IPS-18c (cell line): ENCODE results near the gene MC1R.
"Not testable (repeated sequence)": the region's sequence is repeated elsewhere in the genome, so short reads cannot be mapped to it uniquely, and the experiment has no call there.

Source experiments
- H3K4me3 ChIP-seq: 2 replicates; pipeline ENCODE4 v1.7.0; 2013; ENCODE audit warnings: low read depth, mild to moderate bottlenecking, low read length, moderate library complexity; ENCODE audit not compliant: insufficient read depth
- H3K9me3 ChIP-seq: one replicate; pipeline ENCODE4 v1.6.1; 2013; ENCODE audit warnings: mild to moderate bottlenecking, low read length, moderate library complexity; ENCODE audit not compliant: control insufficient read depth, insufficient read depth

The MC1R gene

GRCh38 chr16:89922884-89923639, 4.4 kb downstream of the MC1R start, which contains the start of gene TUBB3:
TSS of gene TUBB3 (plus strand) at chr16:89923342. CDS start at chr16:89923402, 60 bp downstream.
- peak within 1 kb of the TSS; percentile 61 for H3K4me3 ChIP-seq
- no peaks in the 10 kb centered on the region for H3K9me3 ChIP-seq

- no peaks in the 10 kb centered on the region for H3K9me3 ChIP-seq
- peak overlapping the region; percentile 61 for H3K4me3 ChIP-seq
Measured at GRCh38 chr16:89923640-89924296, 5.1 kb downstream of the MC1R start.

DNA sequence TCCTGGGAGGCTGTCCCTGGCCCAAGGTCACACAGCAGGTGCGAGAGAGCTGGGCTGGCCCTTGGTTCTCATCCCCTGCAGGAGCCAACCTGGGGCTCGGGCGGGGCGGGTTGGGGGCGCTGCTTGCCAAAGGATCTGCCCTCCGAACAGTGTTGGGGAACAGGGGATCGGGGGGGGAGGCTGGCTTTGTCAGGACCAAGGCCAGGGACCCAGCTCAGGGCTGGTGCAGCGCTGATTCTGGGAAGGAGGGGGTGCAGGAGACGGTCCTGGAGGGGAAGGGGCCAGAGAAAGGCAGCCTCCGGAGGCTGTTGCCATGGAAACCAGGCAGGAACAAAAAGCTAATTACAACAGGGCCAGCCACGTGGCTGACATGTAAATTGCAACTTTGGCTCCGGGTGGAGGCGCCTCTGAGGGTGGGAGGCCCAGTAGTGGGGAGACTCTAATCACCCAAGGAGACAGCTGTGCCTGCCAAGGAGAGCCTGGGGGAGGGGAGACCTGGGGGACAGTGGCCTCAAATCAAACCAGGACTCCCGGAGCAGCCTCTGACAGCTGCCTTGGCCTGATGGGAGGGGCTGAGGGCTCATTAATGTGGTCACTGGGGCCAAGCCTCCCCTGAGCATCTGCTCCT, 5.7 kb downstream of the MC1R start:
- H3K9me3 ChIP-seq = no peaks in the 10 kb centered on the region
- H3K4me3 ChIP-seq = peak overlapping the region; percentile 61

DNA sequence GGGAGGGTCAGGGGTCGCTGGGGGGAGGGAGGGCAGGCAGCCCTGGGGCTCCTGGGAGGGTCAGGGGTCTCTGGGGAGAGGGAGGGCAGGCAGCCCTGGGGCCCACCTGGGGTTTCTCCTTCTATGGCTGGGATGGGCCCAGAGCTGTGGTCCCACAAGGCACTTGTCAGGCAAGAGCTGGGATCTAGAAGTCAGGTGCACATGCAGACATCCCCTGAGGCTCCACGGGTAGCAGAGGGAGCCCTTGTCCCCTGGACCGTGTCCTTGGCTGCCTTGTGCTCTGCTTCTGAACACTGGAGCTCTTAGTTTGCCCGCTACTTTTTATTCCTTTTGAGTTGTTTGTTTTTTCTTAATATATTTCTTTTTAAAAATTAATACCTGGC, 6.3 kb downstream of the MC1R start:
- peak overlapping the region; percentile 61 for H3K4me3 ChIP-seq
- no peaks in the 10 kb centered on the region for H3K9me3 ChIP-seq

- H3K4me3 ChIP-seq = peak overlapping the region; percentile 61
- no peaks in the 10 kb centered on the region for H3K9me3 ChIP-seq
Measured at GRCh38 chr16:89925596-89926079, 7.0 kb downstream of the MC1R start.

DNA sequence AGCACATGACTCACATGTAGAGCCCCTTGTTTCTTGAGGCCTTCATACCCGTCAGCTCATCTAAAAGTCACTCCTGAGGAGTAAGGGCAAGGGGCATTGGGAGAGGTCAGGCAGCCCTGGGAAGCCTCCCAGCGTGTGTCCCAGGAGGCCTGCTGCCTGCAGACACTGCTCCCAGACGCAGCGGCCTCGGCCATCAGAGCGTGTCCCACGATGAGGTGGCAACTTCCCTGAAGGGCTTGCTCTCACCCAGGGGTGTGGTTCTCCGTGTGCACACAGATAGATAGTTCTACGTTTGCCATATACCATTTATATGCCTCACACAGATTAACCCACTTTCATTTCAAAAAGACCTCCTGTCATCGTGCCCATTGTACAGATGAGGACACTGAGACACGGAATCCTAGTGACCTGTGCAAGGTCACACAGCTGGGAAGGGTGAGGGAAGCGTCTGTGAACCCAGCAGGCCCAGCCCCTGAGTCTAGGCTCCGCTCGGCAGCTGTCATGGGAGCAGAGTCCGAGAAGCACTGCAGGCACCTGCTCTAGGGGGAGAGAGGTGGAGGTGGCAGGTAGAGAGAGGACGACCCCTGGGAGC, 12.7 kb downstream of the MC1R start:
- no peaks in the 10 kb centered on the region for H3K9me3 ChIP-seq
- no peak overlapping the region for H3K4me3 ChIP-seq

DNA sequence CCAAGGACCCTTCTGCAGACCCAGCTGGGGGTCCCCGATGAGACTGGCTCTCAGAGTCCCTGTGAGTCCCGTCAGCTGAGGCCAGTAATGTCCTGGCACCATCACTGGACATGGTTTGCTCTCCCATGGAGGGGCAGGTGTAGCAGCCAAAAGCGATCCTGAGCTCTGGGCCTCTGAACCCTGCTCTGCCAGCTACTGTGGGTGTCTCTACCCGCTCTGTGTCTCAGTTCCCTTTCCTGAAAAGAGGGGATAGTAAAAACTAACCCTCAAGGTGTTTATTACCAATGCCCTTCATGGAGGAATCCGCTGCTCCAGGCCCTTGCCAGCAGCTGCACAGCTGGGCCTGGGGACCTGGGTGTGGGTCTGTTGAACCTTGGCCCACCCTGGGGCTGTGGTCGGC, 13.3 kb downstream of the MC1R start:
- H3K9me3 ChIP-seq = no peaks in the 10 kb centered on the region
- H3K4me3 ChIP-seq = no peak overlapping the region

GRCh38 chr16:89934019-89934418, 15.4 kb downstream of the MC1R start:
- H3K9me3 ChIP-seq, H3K4me3 ChIP-seq: not testable (repeated sequence)

DNA sequence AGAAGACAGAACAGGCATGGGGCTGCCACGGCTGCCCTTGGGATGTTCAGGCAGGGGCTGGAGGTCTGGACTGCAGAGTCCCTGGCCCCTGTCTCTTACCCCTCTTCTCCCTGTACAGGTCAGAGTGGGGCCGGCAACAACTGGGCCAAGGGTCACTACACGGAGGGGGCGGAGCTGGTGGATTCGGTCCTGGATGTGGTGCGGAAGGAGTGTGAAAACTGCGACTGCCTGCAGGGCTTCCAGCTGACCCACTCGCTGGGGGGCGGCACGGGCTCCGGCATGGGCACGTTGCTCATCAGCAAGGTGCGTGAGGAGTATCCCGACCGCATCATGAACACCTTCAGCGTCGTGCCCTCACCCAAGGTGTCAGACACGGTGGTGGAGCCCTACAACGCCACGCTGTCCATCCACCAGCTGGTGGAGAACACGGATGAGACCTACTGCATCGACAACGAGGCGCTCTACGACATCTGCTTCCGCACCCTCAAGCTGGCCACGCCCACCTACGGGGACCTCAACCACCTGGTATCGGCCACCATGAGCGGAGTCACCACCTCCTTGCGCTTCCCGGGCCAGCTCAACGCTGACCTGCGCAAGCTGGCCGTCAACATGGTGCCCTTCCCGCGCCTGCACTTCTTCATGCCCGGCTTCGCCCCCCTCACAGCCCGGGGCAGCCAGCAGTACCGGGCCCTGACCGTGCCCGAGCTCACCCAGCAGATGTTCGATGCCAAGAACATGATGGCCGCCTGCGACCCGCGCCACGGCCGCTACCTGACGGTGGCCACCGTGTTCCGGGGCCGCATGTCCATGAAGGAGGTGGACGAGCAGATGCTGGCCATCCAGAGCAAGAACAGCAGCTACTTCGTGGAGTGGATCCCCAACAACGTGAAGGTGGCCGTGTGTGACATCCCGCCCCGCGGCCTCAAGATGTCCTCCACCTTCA, 16.2 kb downstream of the MC1R start:
- no peaks in the 10 kb centered on the region for H3K9me3 ChIP-seq
- no peak overlapping the region for H3K4me3 ChIP-seq

DNA sequence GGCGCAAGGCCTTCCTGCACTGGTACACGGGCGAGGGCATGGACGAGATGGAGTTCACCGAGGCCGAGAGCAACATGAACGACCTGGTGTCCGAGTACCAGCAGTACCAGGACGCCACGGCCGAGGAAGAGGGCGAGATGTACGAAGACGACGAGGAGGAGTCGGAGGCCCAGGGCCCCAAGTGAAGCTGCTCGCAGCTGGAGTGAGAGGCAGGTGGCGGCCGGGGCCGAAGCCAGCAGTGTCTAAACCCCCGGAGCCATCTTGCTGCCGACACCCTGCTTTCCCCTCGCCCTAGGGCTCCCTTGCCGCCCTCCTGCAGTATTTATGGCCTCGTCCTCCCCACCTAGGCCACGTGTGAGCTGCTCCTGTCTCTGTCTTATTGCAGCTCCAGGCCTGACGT, 17.0 kb downstream of the MC1R start:
- not testable (repeated sequence) for H3K9me3 ChIP-seq, H3K4me3 ChIP-seq

- no peaks in the 10 kb centered on the region for H3K9me3 ChIP-seq
Measured at GRCh38 chr16:89936034-89936433, 17.4 kb downstream of the MC1R start.

DNA sequence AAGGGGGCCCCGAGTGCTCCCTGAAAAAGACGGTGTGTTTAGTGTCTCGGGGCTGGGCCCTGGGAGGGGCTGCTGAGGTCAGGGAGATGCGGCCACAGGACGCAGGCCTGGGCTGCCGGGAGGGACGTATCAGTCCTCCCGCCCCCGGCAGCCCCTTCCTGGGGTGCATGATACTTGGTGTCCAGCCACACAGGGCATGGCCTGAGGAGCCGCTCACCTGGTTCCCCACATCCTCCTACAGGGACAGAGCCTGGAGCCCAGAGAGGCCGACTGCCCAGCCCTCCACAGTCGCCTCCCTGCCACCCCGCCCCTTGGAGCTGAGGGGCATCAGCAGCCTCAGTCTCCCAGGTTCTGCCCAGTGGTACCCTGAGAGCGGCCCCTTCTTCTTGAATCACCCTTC, 17.8 kb downstream of the MC1R start:
- Histone ChIP-seq H3K4me3 (no peak overlapping the region), H3K9me3 (no peaks in the 10 kb centered on the region)

More at GRCh38 chr16:89936034-89936433, 17.4 kb downstream of the MC1R start:
- no peak overlapping the region for H3K4me3 ChIP-seq

- no peak overlapping the region for H3K4me3 ChIP-seq
Measured at GRCh38 chr16:89936981-89937380, 18.3 kb downstream of the MC1R start.

GRCh38 chr16:89938175-89938885, 19.7 kb downstream of the MC1R start:
- Histone ChIP-seq H3K9me3 (no peaks in the 10 kb centered on the region), H3K4me3 (no peak overlapping the region)

More at GRCh38 chr16:89936981-89937380, 18.3 kb downstream of the MC1R start:
- H3K9me3 ChIP-seq = no peaks in the 10 kb centered on the region

DNA sequence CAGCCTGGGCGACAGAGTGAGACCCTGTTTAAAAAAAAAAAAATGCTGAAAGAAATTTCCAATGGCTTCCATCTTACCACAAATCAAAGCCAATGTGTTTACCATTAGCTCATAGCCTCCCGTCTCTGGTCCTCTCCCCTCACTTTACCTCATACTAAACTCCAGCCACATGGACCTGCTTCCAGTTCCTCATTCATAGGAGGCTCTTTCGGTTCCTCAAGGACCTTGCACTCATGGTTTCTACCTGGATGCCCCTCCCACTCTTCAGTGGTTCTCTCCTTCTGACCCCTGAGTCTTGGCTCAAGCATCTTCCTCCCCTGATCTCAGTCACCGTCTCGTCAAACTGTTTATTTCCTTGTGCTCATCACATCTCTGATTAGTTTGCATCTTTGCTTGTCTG, 26.1 kb downstream of the MC1R start:
- H3K9me3 ChIP-seq = no peaks in the 10 kb centered on the region
- no peak overlapping the region for H3K4me3 ChIP-seq

DNA sequence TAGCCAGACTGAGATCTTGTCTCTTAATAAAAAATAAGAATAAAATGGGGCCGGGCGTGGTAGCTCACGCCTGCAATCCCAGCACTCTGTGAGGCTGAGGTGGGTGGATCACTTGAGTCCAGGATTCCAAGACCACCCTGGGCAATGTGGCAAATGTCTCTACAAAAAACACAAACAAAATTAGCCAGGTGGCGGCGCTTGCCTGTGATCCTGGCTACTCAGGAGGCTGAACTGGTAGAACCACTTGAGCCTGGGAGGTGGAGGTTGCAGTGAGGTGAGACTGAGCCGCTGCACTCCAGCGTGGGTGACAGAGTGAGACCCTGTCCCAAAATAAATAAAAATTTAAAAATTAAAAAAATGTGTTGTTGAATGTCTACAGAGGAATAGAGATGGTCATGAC, 27.0 kb downstream of the MC1R start:
- no peaks in the 10 kb centered on the region for H3K9me3 ChIP-seq
- no peak overlapping the region for H3K4me3 ChIP-seq
